ENCODE measurements around the gene SLC26A3. TPM values are rescaled to one million over a fixed set of nuclear protein-coding genes. Genes with fewer than 3 reads are reported as not detected.

SLC26A3 gene
- total and polyA plus RNA-seq, 4 donors: 1.3 to 20.9 TPM; not detected in 2

DNA sequence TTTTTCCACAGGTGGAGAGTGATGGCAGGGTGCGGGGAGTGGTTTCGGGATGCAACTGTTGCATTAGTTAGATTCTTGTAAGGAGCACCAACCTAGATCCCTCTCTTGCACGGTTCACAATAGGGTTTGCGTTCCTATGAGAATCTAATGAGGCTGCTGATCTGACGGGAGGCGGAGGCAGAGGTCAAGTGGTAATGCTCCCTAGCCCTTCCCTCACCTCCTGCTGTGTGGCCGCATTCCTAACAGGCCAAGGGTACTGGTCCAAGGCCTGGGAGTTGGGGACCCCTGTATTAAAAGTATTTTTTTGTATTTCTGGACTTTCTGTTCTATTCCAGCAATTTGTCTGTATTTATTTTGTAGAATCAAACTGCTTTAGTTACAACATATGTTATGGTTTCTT lies 51.9 kb downstream of the SLC26A3 start:
- H3K9me3 ChIP-seq (ENCODE audit: control insufficient read depth, low read length): no peaks in the 10 kb centered on the region
- intact Hi-C loops (cut with DNase I): no loop called here
- ATAC-seq (ENCODE audit: low FRiP score): no peak

GRCh38 chr7:107746006-107746405 lies 57.0 kb downstream of the SLC26A3 start:
- Histone ChIP-seq H3K9me3 (ENCODE audit: control insufficient read depth, low read length) (no peaks in the 10 kb centered on the region), H3K4me1 (ENCODE audit: control insufficient read depth in 1 of 2, insufficient read depth in 2 of 2, low read length in 2 of 2) (peaks cover 2 to 7% of the 10 kb centered on the region in 2 donors), H3K27me3 (ENCODE audit: control insufficient read depth in 1 of 2, insufficient read depth in 2 of 2, low read length in 1 of 2) (no peaks in the 10 kb centered on the region), H3K27ac (ENCODE audit: low read depth in 1 of 2, low read length in 2 of 2) (no peak overlapping the region), H3K36me3 (ENCODE audit: control insufficient read depth in 1 of 2, insufficient read depth in 2 of 2, low read length in 1 of 2) (peaks cover 0 to 3% of the 10 kb centered on the region in 2 donors), H3K4me3 (ENCODE audit: low read length in 2 of 2) (no peak overlapping the region)
- intact Hi-C loops (cut with DNase I): loop anchor here in 1 of 2 donors (10.0 kb wide), 2 partner anchors 129 to 399 kb away; no protein-coding TSS in a partner anchor
- no peak for ATAC-seq (ENCODE audit: low FRiP score)
- DNase-seq: no peak
- 63 to 66% methylated on average over 3 of the region's 3 CpGs for WGBS, 2 donors

More for the DNA sequence above, 51.9 kb downstream of the SLC26A3 start:
- H3K27ac ChIP-seq (ENCODE audit: low read depth in 1 of 2, low read length in 2 of 2): no peak overlapping the region
- DNase-seq: no peak
- peaks cover 3 to 4% of the 10 kb centered on the region in 2 donors for H3K36me3 ChIP-seq (ENCODE audit: control insufficient read depth in 1 of 2, insufficient read depth in 2 of 2, low read length in 1 of 2)
- no peak overlapping the region for H3K4me3 ChIP-seq (ENCODE audit: low read length in 2 of 2)
- 93 to 94% methylated on average over 7 of the region's 7 CpGs for WGBS, 2 donors
- H3K4me1 ChIP-seq (ENCODE audit: control insufficient read depth in 1 of 2, insufficient read depth in 2 of 2, low read length in 2 of 2): no peaks in the 10 kb centered on the region
- H3K27me3 ChIP-seq (ENCODE audit: control insufficient read depth in 1 of 2, insufficient read depth in 2 of 2, low read length in 1 of 2): no peaks in the 10 kb centered on the region

- Histone ChIP-seq H3K27me3 (ENCODE audit: control insufficient read depth in 1 of 2, insufficient read depth in 2 of 2, low read length in 1 of 2) (no peaks in the 10 kb centered on the region), H3K4me3 (ENCODE audit: low read length in 2 of 2) (peak overlapping the region; percentile 56 to 81), H3K36me3 (ENCODE audit: control insufficient read depth in 1 of 2, insufficient read depth in 2 of 2, low read length in 1 of 2) (no peaks in the 10 kb centered on the region), H3K9me3 (ENCODE audit: control insufficient read depth, low read length) (no peaks in the 10 kb centered on the region), H3K4me1 (ENCODE audit: control insufficient read depth in 1 of 2, insufficient read depth in 2 of 2, low read length in 2 of 2) (peaks cover 2 to 7% of the 10 kb centered on the region in 2 donors), H3K27ac (ENCODE audit: low read depth in 1 of 2, low read length in 2 of 2) (peak overlapping the region in 1 of 2 donors; percentile 83)
- peak; percentile 65 for ATAC-seq (ENCODE audit: low FRiP score)
- no peak for DNase-seq
- WGBS, 2 donors: 0% methylated on average over 22 of the region's 22 CpGs
- intact Hi-C loops (cut with DNase I): loop anchor here (5.0 to 10.0 kb wide), 3 partner anchors 130 to 400 kb away; no protein-coding TSS in a partner anchor
Observed at GRCh38 chr7:107744345-107744750, 58.7 kb downstream of the SLC26A3 start.

DNA sequence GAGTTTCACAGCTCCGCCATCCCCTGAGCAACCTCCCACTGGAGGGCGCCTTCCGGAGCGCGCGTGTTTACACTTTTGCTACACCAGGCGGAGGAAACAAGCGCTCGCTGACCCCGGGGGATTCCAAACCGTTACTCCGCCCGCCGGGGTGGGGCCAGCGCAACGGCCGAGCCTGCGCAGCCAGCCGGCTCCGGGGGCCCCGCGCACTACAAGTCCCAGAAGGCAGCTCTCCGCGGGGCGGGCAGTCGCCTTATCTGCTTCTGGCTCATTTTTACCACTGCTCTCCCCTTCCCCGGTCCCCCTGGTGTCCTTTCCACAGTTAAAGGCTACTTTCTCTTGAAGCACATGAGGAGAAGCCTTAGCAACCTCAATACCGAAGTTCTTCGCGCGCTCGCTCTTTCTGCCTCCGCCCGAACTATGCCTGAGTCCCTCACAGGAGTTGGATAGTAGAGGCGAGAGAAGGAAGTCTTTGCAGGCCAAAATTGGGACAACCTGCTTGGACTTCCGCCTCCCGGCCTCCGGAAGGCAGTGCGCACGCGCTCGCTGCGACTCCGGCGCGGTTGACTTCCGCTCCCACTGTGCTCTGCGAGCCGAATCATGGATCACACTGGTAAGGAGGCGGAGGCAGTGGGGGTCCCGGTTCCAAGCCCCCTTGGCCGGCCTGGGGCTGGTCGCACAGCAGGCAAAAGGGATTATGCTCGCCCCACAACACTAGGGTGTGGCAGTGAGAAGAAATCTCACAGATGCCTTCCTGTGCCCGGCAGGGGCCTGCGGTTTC lies 59.3 kb downstream of the SLC26A3 start, which contains the start of gene CBLL1:
Gene CBLL1 (plus strand): TSS at position 576 of the 778 bp plus-strand sequence. CDS start 22 bp downstream, at position 598.
- no peaks in the 10 kb centered on the region for H3K36me3 ChIP-seq (ENCODE audit: control insufficient read depth in 1 of 2, insufficient read depth in 2 of 2, low read length in 1 of 2)
- WGBS, 2 donors: 0% methylated on average over 56 of the region's 56 CpGs
- H3K27me3 ChIP-seq (ENCODE audit: control insufficient read depth in 1 of 2, insufficient read depth in 2 of 2, low read length in 1 of 2): no peaks in the 10 kb centered on the region
- H3K4me3 ChIP-seq (ENCODE audit: low read length in 2 of 2): peak within 1 kb of the TSS; percentile 57 to 81
- intact Hi-C loops (cut with DNase I): loop anchor here (1.0 to 10.0 kb wide), 4 partner anchors 131 to 575 kb away; no protein-coding TSS in a partner anchor
- DNase-seq (peak; percentile 98 to 99), ATAC-seq (ENCODE audit: low FRiP score) (peak; percentile 100)
- no peaks in the 10 kb centered on the region for H3K9me3 ChIP-seq (ENCODE audit: control insufficient read depth, low read length)
- H3K27ac ChIP-seq (ENCODE audit: low read depth in 1 of 2, low read length in 2 of 2): peak within 1 kb of the TSS; percentile 80 to 87
- H3K4me1 ChIP-seq (ENCODE audit: control insufficient read depth in 1 of 2, insufficient read depth in 2 of 2, low read length in 2 of 2): peaks cover 2 to 7% of the 10 kb centered on the region in 2 donors

GRCh38 chr7:107742678-107743566 lies 60.1 kb downstream of the SLC26A3 start:
- Histone ChIP-seq H3K27me3 (ENCODE audit: control insufficient read depth in 1 of 2, insufficient read depth in 2 of 2, low read length in 1 of 2) (no peaks in the 10 kb centered on the region), H3K4me3 (ENCODE audit: low read length in 2 of 2) (peak overlapping the region; percentile 32 to 57), H3K9me3 (ENCODE audit: control insufficient read depth, low read length) (no peaks in the 10 kb centered on the region), H3K4me1 (ENCODE audit: control insufficient read depth in 1 of 2, insufficient read depth in 2 of 2, low read length in 2 of 2) (peaks cover 2 to 7% of the 10 kb centered on the region in 2 donors), H3K36me3 (ENCODE audit: control insufficient read depth in 1 of 2, insufficient read depth in 2 of 2, low read length in 1 of 2) (no peaks in the 10 kb centered on the region), H3K27ac (ENCODE audit: low read depth in 1 of 2, low read length in 2 of 2) (peak overlapping the region; percentile 80 to 87)
- WGBS, 2 donors: 14% methylated on average over 29 of the region's 29 CpGs
- DNase-seq (peak; percentile 72 to 82), ATAC-seq (ENCODE audit: low FRiP score) (peak; percentile 36)
- intact Hi-C loops (cut with DNase I): loop anchor here (1.0 to 10.0 kb wide), 4 partner anchors 132 to 575 kb away; no protein-coding TSS in a partner anchor

- no peaks in the 10 kb centered on the region for H3K4me1 ChIP-seq (ENCODE audit: control insufficient read depth in 1 of 2, insufficient read depth in 2 of 2, low read length in 2 of 2)
- H3K9me3 ChIP-seq (ENCODE audit: control insufficient read depth, low read length): no peaks in the 10 kb centered on the region
- ATAC-seq (ENCODE audit: low FRiP score) (no peak), DNase-seq (no peak)
- intact Hi-C loops (cut with DNase I): loop anchor here (10.0 kb wide), 3 partner anchors 143 to 523 kb away; partner anchors contain the start of genes BCAP29 (in 1 of the 2), COG5 (in 1 of the 2) and DUS4L (in 1 of the 2)
- no peak overlapping the region for H3K27ac ChIP-seq (ENCODE audit: low read depth in 1 of 2, low read length in 2 of 2)
- H3K4me3 ChIP-seq (ENCODE audit: low read length in 2 of 2): no peak overlapping the region
- H3K27me3 ChIP-seq (ENCODE audit: control insufficient read depth in 1 of 2, insufficient read depth in 2 of 2, low read length in 1 of 2): no peaks in the 10 kb centered on the region
- no peaks in the 10 kb centered on the region for H3K36me3 ChIP-seq (ENCODE audit: control insufficient read depth in 1 of 2, insufficient read depth in 2 of 2, low read length in 1 of 2)
Observed at GRCh38 chr7:107728276-107728675, 74.7 kb downstream of the SLC26A3 start.

DNA sequence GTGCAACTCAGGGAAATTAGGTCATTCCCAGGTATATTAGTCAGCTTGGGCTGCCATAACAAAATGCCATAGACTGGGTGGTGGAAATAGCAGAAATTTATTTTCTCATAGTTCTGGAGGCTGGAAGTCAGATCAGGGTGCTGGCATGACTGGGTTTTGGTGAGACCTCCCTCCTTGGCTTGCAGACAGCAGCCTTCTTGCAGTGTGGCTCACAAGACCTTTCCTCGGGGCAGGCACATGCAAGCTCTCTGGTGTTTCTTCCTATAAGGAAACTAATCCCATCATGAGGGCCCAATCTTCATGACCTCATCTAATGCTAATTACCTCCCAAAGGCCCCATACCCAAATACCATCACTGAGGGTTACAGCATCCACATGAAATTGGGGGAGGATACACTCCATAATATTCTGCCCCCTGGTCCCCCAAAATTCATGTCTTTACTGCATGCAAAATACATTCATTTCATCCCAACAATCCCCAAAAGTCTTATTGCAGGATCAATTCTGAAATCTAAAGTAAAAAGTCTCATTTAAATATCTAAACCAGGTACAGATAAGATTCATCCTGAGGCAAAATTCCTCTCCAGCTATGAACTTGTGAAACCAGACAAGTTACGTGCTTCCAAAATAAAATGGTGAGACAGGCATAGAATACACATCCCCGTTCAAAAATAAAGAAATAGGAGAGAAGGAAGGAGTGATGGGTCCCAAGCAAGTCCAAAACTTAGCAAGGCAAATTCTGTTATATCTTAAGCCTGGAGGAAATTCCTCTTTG lies 76.5 kb downstream of the SLC26A3 start:
- H3K4me1 ChIP-seq (ENCODE audit: control insufficient read depth in 1 of 2, insufficient read depth in 2 of 2, low read length in 2 of 2): no peaks in the 10 kb centered on the region
- H3K9me3 ChIP-seq (ENCODE audit: control insufficient read depth, low read length): no peaks in the 10 kb centered on the region
- H3K27ac ChIP-seq (ENCODE audit: low read depth in 1 of 2, low read length in 2 of 2): no peak overlapping the region
- intact Hi-C loops (cut with DNase I): loop anchor here (2.0 to 10.0 kb wide), 4 partner anchors 142 to 522 kb away; partner anchors contain the start of genes BCAP29 (in 1 of the 2), COG5 (in 1 of the 2) and DUS4L (in 1 of the 2)
- 77 to 85% methylated on average over 3 of the region's 3 CpGs for WGBS, 2 donors
- DNase-seq (no peak), ATAC-seq (ENCODE audit: low FRiP score) (no peak)
- H3K27me3 ChIP-seq (ENCODE audit: control insufficient read depth in 1 of 2, insufficient read depth in 2 of 2, low read length in 1 of 2): no peaks in the 10 kb centered on the region
- H3K4me3 ChIP-seq (ENCODE audit: low read length in 2 of 2): no peak overlapping the region
- H3K36me3 ChIP-seq (ENCODE audit: control insufficient read depth in 1 of 2, insufficient read depth in 2 of 2, low read length in 1 of 2): no peaks in the 10 kb centered on the region

All from aorta (tissue), 5 donors.